ENCODE measurements around the gene AFTPH. TPM values are rescaled to one million over a fixed set of nuclear protein-coding genes. Genes with fewer than 3 reads are reported as not detected.

Gene AFTPH
- total RNA-seq, 4 donors from 2014 or later = 23.0 to 35.5 (median 27.7) TPM

- ATAC-seq (ENCODE audit: low FRiP score) (no peak), DNase-seq (ENCODE audit: low spot score) (no peak)
- TF ChIP-seq, protein P1, sequence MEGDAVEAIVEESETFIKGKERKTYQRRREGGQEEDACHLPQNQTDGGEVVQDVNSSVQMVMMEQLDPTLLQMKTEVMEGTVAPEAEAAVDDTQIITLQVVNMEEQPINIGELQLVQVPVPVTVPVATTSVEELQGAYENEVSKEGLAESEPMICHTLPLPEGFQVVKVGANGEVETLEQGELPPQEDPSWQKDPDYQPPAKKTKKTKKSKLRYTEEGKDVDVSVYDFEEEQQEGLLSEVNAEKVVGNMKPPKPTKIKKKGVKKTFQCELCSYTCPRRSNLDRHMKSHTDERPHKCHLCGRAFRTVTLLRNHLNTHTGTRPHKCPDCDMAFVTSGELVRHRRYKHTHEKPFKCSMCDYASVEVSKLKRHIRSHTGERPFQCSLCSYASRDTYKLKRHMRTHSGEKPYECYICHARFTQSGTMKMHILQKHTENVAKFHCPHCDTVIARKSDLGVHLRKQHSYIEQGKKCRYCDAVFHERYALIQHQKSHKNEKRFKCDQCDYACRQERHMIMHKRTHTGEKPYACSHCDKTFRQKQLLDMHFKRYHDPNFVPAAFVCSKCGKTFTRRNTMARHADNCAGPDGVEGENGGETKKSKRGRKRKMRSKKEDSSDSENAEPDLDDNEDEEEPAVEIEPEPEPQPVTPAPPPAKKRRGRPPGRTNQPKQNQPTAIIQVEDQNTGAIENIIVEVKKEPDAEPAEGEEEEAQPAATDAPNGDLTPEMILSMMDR (IDR thresholded peaks at IDR 0.05) = no peak
Observed at GRCh38 chr2:64635976-64636911, 112.1 kb downstream of the AFTPH start.

- TF ChIP-seq, protein P1 (IDR thresholded peaks at IDR 0.05) = no peak
- ATAC-seq (ENCODE audit: low FRiP score) (no peak), DNase-seq (ENCODE audit: low spot score) (no peak)
Observed at GRCh38 chr2:64637000-64637635, 113.0 kb downstream of the AFTPH start.

DNA sequence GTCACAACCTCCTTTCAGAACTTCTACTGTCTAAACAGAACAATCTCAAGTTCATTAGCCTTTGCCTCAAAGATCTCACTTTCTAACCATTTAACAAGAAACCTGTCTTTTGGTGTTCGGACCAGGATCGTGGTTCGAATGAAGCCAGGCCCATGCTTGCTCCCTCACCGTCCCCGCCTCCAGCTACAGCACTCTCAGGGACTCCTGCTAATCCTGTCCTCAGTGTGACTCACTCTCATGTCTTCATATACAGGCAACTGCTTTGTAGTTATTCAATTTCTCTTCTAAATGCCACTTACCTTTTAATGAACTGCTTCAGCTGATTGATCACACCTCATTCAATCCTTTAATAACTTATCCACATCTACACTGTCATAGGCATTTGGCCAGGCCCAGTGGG lies 113.8 kb downstream of the AFTPH start:
- TF ChIP-seq, protein P1 (IDR thresholded peaks at IDR 0.05) = no peak
- DNase-seq (ENCODE audit: low spot score) (no peak), ATAC-seq (ENCODE audit: low FRiP score) (no peak)

DNA sequence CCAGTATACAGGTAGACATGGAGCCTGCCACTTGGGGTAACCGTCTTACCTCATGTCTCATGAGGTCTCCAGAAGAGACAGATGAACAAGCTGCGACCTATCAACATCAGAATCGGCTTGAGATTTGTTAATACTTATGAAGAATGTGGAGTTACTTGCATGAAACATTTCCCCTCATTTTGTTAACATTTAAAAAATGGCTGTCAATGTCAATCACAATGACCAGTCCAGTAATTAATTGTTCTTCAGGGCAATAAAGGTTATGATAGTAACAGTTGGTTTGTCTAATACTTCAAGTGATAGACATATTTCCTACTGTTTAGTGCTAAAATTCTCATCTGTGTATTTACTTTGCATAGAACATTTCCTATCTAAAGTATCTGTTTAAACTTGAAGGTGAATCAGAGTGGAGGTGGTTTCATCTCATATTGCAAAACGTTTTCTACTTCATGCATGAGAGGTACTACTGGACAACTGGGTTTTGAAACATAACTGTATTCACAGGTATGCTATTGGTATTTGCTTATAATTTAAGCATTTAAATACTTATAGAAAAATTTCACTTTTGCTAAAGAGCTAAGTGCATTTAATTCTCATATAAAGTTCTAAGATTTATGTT lies 114.5 kb downstream of the AFTPH start:
- ATAC-seq (ENCODE audit: low FRiP score) = no peak
- DNase-seq (ENCODE audit: low spot score) = no peak
- TF ChIP-seq, protein P1 (IDR thresholded peaks at IDR 0.05) = no peak

GRCh38 chr2:64639691-64640090 lies 115.6 kb downstream of the AFTPH start:
- TF ChIP-seq, protein P1 (IDR thresholded peaks at IDR 0.05) = no peak
- DNase-seq (ENCODE audit: low spot score) (no peak), ATAC-seq (ENCODE audit: low FRiP score) (no peak)

- ATAC-seq (ENCODE audit: low FRiP score) = no peak
- TF ChIP-seq, protein P1 (IDR thresholded peaks at IDR 0.05) = no peak
Observed at GRCh38 chr2:64640153-64641044, 116.3 kb downstream of the AFTPH start.

More at GRCh38 chr2:64640153-64641044, 116.3 kb downstream of the AFTPH start:
- DNase-seq (ENCODE audit: low spot score) = no peak

All from omental fat pad (tissue), 4 donors.